Esophagus squamous epithelium (tissue), 5 donors: ENCODE measurements around the gene ING5. TPM values are rescaled to one million over a fixed set of nuclear protein-coding genes. Genes with fewer than 3 reads are reported as not detected.

Experiments
- DNase-seq: peaks from one replicate; lab custom pipeline; 2025; lab: John Stamatoyannopoulos, UW
- H3K27ac ChIP-seq, 4 donors: fragments of 200-600 bp; sonication (generic); one replicate each; pipeline ENCODE4 v1.5.1; 2016 to 2019; ENCODE audit warnings: mild to moderate bottlenecking in 1 of 4
- H3K27me3 ChIP-seq, 4 donors: fragments of 200-600 bp; sonication (generic); 1 replicate in 3 of 4; 2 replicates in 1 of 4; pipeline versions ENCODE4 v1.5.1 to v1.6.0; 2017 to 2021; ENCODE audit warnings: antibody characterized with exemption in 1 of 4
- H3K36me3 ChIP-seq, 3 donors: fragments of 200-600 bp; sonication (generic); one replicate each; pipeline ENCODE4 v1.5.1; 2016 to 2019
- H3K4me1 ChIP-seq, 3 donors: fragments of 200-600 bp; sonication (generic); one replicate each; pipeline ENCODE4 v1.5.1; 2017 to 2019
- H3K4me3 ChIP-seq, 4 donors: fragments of 200-600 bp; sonication (generic); 1 replicate in 3 of 4; 2 replicates in 1 of 4; pipeline ENCODE4 v1.5.1; 2016 to 2019; ENCODE audit warnings: mild to moderate bottlenecking in 2 of 4, moderate library complexity in 1 of 4
- H3K9me3 ChIP-seq, 3 donors: fragments of 200-600 bp; sonication (generic); one replicate each; pipeline ENCODE4 v1.5.1; 2016 to 2019
- POLR2A ChIP-seq, 4 donors: fragments of 450-650 bp; IDR thresholded peaks; one replicate each; pipeline ENCODE4 v1.6.1; 2017; ENCODE audit warnings: antibody characterized with exemption in 4 of 4, mild to moderate bottlenecking in 4 of 4, moderate library complexity in 3 of 4
- WGBS, 2 donors: methylation state at CpG; one replicate each; pipeline ENCODE4 v1.1.5; 2018; 5-methylcytosine and 5-hydroxymethylcytosine counted together
- intact Hi-C: fragments of 100-400 bp; cut with DNase I; formaldehyde crosslinking; loops from one replicate; pipeline ENCODE4 v1.15.0; 2022
- total RNA-seq, 4 donors: library from RNA; depleted of rRNA; stranded (reverse); fragments of >200 nt; gene quantifications; one replicate each; pipeline ENCODE4 v1.1.0, GENCODE V29; 2016
- TF ChIP-seq, protein P1 (sequence below), 6 experiments: fragments of 450-650 bp in 4 of 6; fragments of 200-600 bp in 2 of 6; sonication (generic) in 2 of 6; IDR thresholded peaks; one replicate each; pipeline ENCODE4 v1.5.1; 2016 to 2019; ENCODE audit warnings: antibody characterized with exemption in 6 of 6, mild to moderate bottlenecking in 4 of 6, moderate library complexity in 4 of 6
- donor health status: DM: yes; HTN: yes; CAD: no.

The ING5 gene
- total RNA-seq, 4 donors from 2014 or later: 10.4 to 39.3 (median 18.8) TPM

DNA sequence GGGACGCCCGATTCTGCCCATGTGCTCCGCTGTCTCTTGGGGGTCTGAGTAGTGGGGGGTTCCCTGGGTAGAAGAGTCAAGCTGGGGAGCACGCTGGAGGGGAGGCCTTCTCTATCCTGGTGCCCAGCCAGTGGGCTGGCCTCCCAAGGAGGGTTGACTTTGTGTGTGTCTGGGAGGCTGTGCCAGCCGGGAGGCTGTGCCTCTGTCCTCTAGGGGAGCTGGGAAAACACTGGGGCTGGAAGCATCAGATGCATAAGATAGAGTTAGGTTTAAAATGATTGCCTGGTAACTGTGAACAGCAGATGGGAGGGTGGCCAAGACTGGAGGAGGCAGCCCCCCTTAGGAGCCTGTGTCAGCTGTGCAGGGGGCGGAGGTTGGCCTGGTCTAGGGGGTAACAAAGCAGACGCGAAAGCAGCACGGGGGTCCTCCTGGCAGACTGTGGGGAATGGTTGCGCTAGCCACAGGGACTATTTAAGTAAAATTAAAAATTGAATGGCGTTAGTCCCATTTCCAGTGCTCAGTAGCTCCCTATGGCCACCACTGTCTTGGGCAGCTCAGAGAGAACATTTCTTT, 1.3 kb downstream of the ING5 start:
- DNase-seq: no peak
- H3K4me3 ChIP-seq: peak overlapping the region; percentile 76 to 98 (median 94)
- peaks cover 11 to 32% (median 17%) of the 10 kb centered on the region in 3 donors for H3K4me1 ChIP-seq
- H3K27me3 ChIP-seq: no peaks in the 10 kb centered on the region
- 54 to 81% methylated on average over 6 to 7 of the region's 11 CpGs for WGBS, 2 donors
- peak overlapping the region; percentile 77 to 99 (median 95) for H3K27ac ChIP-seq
- TF ChIP-seq, protein P1, sequence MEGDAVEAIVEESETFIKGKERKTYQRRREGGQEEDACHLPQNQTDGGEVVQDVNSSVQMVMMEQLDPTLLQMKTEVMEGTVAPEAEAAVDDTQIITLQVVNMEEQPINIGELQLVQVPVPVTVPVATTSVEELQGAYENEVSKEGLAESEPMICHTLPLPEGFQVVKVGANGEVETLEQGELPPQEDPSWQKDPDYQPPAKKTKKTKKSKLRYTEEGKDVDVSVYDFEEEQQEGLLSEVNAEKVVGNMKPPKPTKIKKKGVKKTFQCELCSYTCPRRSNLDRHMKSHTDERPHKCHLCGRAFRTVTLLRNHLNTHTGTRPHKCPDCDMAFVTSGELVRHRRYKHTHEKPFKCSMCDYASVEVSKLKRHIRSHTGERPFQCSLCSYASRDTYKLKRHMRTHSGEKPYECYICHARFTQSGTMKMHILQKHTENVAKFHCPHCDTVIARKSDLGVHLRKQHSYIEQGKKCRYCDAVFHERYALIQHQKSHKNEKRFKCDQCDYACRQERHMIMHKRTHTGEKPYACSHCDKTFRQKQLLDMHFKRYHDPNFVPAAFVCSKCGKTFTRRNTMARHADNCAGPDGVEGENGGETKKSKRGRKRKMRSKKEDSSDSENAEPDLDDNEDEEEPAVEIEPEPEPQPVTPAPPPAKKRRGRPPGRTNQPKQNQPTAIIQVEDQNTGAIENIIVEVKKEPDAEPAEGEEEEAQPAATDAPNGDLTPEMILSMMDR (IDR thresholded peaks at IDR 0.05): no peak
- TF ChIP-seq POLR2A (IDR thresholded peaks at IDR 0.05): no peak
- intact Hi-C loops: no loop called here
- H3K36me3 ChIP-seq: peaks cover 0 to 42% (median 15%) of the 10 kb centered on the region in 3 donors
- no peaks in the 10 kb centered on the region for H3K9me3 ChIP-seq

DNA sequence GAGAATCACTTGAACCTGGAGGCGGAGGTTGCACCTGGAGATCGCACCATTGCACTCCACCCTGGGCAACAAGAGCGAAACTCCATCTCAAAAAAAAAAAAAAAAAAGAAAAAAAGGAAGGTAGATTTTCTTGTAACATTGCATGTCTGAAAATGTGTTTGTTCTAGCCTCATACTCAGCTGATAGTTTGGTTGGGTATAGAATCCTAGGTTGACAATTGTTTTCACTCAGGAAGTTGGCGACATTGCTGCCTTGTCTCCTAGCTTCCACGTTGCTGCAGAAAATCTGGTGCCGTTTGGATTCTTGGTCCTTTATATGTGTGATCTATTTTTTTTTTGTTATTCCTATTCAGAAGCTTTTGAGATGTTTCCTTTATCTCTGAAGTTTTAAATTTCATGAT, 4.7 kb downstream of the ING5 start:
- no peaks in the 10 kb centered on the region for H3K9me3 ChIP-seq
- no peak for DNase-seq
- no peak for TF ChIP-seq POLR2A (IDR thresholded peaks at IDR 0.05)
- TF ChIP-seq, protein P1 (IDR thresholded peaks at IDR 0.05): no peak
- H3K4me1 ChIP-seq: peaks cover 9 to 18% (median 11%) of the 10 kb centered on the region in 3 donors
- no peak overlapping the region for H3K27ac ChIP-seq
- no peak overlapping the region for H3K4me3 ChIP-seq
- H3K36me3 ChIP-seq: peaks cover 0 to 76% (median 38%) of the 10 kb centered on the region in 3 donors
- no peaks in the 10 kb centered on the region for H3K27me3 ChIP-seq
- intact Hi-C loops: no loop called here
- WGBS, 2 donors: 97 to 99% methylated on average over 4 to 6 of the region's 6 CpGs

DNA sequence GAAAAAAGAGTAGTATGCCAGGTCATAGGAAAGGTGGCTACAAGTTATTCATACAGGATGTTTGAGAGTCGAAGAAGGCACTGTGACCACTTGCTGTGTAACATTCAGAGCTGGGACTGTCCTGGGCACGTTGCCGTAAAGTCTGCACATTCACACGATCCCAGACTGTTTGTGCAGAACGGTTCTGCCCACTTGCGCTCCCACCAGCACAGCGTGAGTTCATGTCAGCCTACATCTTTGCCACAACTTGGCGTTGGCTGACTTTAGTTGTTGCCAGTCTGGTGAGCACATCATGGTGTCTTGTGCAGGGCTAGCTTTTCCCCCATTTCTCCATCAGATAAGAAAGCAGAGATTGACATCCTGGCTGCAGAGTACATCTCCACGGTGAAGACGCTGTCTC, 7.0 kb downstream of the ING5 start:
- Histone ChIP-seq H3K4me3 (no peak overlapping the region), H3K4me1 (peaks cover 0 to 4% (median 0%) of the 10 kb centered on the region in 3 donors), H3K36me3 (peaks cover 8 to 99% (median 51%) of the 10 kb centered on the region in 3 donors), H3K27ac (no peak overlapping the region), H3K9me3 (no peaks in the 10 kb centered on the region), H3K27me3 (no peaks in the 10 kb centered on the region)
- no peak for DNase-seq
- TF ChIP-seq, protein P1 (IDR thresholded peaks at IDR 0.05): no peak
- TF ChIP-seq POLR2A (IDR thresholded peaks at IDR 0.05): no peak
- intact Hi-C loops: no loop called here
- 85 to 94% methylated on average over 8 to 9 of the region's 10 CpGs for WGBS, 2 donors

DNA sequence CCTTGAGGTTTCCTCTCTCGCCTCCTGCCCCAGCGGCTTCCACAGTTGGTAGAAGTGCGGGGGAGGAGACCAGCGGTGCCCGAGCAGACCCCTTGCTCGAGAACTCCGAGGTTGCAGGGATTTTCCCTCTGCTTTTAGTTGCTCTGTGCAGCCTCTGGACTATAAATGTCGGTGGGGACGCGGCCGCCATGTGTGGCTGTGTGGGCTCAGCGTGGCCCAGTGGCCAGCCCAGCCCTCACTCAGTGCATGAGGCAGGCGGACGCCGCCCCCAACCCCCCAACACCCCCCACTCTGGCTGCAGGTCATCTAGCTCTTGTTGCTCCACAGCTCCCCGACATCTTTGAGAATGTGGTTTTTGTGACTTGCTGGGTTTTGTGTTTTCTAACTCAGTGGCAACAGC, 17.3 kb downstream of the ING5 start:
- no peaks in the 10 kb centered on the region for H3K9me3 ChIP-seq
- H3K4me3 ChIP-seq: no peak overlapping the region
- H3K36me3 ChIP-seq: peaks cover 13 to 96% (median 13%) of the 10 kb centered on the region in 3 donors
- H3K4me1 ChIP-seq: no peaks in the 10 kb centered on the region
- no peak overlapping the region for H3K27ac ChIP-seq
- WGBS, 2 donors: 93 to 97% methylated on average over 3 to 10 of the region's 16 CpGs
- TF ChIP-seq POLR2A (IDR thresholded peaks at IDR 0.05): no peak
- TF ChIP-seq, protein P1 (IDR thresholded peaks at IDR 0.05): no peak
- no peaks in the 10 kb centered on the region for H3K27me3 ChIP-seq
- no peak for DNase-seq
- intact Hi-C loops: no loop called here

DNA sequence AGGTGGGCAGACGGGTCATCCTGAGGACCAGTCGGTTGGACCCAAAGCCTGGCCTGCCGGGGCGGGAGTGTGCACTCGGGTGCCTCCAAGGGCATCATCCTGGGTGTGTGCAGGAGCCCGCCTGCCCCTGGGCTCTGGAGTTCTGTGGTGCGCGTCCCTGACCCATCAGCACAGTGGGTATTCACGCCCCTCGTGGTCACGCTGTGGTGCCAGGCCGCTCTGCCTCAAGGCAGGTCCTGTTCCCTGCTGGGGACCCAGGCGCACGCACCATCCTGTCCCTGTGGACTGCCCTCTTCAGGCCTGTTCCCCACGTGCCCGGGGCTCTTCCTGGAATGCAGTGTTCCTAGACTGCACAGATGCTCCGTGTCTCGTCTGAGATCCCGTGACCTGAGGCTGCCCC, 18.3 kb downstream of the ING5 start:
- H3K9me3 ChIP-seq: no peaks in the 10 kb centered on the region
- peaks cover 13 to 97% (median 13%) of the 10 kb centered on the region in 3 donors for H3K36me3 ChIP-seq
- H3K4me1 ChIP-seq: no peaks in the 10 kb centered on the region
- DNase-seq: no peak
- TF ChIP-seq, protein P1 (IDR thresholded peaks at IDR 0.05): no peak
- no peak for TF ChIP-seq POLR2A (IDR thresholded peaks at IDR 0.05)
- H3K27ac ChIP-seq: no peak overlapping the region
- H3K27me3 ChIP-seq: no peaks in the 10 kb centered on the region
- intact Hi-C loops: no loop called here
- WGBS, 2 donors: no CpG with 5 or more reads among the region's 19 CpGs
- no peak overlapping the region for H3K4me3 ChIP-seq
